Loucy (cell line): ENCODE measurements around the gene LRP1-AS.

ENCODE experiments used
- H2AFZ ChIP-seq: fragments of 200-600 bp; sonication (generic); 2 replicates; pipeline ENCODE4 v1.6.0; 2016; ENCODE audit warnings: antibody characterized with exemption, mild to moderate bottlenecking, low read length, moderate library complexity
- H3F3A ChIP-seq: fragments of 200-600 bp; 2 replicates; pipeline ENCODE4 v1.6.0; 2016; ENCODE audit warnings: antibody characterized with exemption, low read depth, mild to moderate bottlenecking
- H3K27me3 ChIP-seq: fragments of 200-600 bp; sonication (generic); 2 replicates; pipeline ENCODE4 v1.6.1; 2014; ENCODE audit warnings: low read length, mild to moderate bottlenecking; ENCODE audit not compliant: insufficient read depth, poor library complexity, severe bottlenecking
- H3K36me3 ChIP-seq: fragments of 200-600 bp; sonication (generic); 2 replicates; pipeline ENCODE4 v1.6.1; 2016; ENCODE audit warnings: low read length; ENCODE audit not compliant: insufficient read depth
- H3K4me1 ChIP-seq: fragments of 200-600 bp; sonication (generic); 2 replicates; pipeline ENCODE4 v1.5.1; 2014; ENCODE audit warnings: low read length, mild to moderate bottlenecking; ENCODE audit not compliant: insufficient read depth, poor library complexity, severe bottlenecking
- H3K4me2 ChIP-seq: fragments of 200-600 bp; sonication (generic); 2 replicates; pipeline ENCODE4 v1.6.0; 2014; ENCODE audit warnings: antibody characterized with exemption, low read length, low read depth, mild to moderate bottlenecking; ENCODE audit not compliant: poor library complexity, severe bottlenecking
- H3K4me3 ChIP-seq: fragments of 200-600 bp; sonication (generic); 2 replicates; pipeline ENCODE4 v1.5.1; 2014; ENCODE audit warnings: low read length, mild to moderate bottlenecking, mixed read lengths; ENCODE audit not compliant: poor library complexity, severe bottlenecking
- H3K79me2 ChIP-seq: fragments of 200-600 bp; sonication (generic); 2 replicates; pipeline ENCODE4 v1.6.1; 2014; ENCODE audit warnings: low read length; ENCODE audit not compliant: insufficient read depth
- H3K9ac ChIP-seq: fragments of 200-600 bp; sonication (generic); 2 replicates; pipeline ENCODE4 v1.6.0; 2014; ENCODE audit warnings: mild to moderate bottlenecking, low read depth, low read length, moderate library complexity; ENCODE audit not compliant: poor library complexity, severe bottlenecking
- H3K9me2 ChIP-seq: fragments of 200-600 bp; sonication (generic); replicated peaks from 2 replicates; pipeline ENCODE4 v1.6.1; 2016; ENCODE audit warnings: low read depth, low read length, mixed read lengths
- H3K9me3 ChIP-seq: fragments of 200-600 bp; sonication (generic); 2 replicates; pipeline ENCODE4 v1.6.1; 2014; ENCODE audit warnings: mild to moderate bottlenecking, antibody characterized with exemption, low read length, low read depth; ENCODE audit not compliant: insufficient read depth
- H4K20me1 ChIP-seq: fragments of 200-600 bp; sonication (generic); 2 replicates; pipeline ENCODE4 v1.6.0; 2014; ENCODE audit warnings: antibody characterized with exemption, low read length, mild to moderate bottlenecking; ENCODE audit not compliant: insufficient read depth, poor library complexity, severe bottlenecking
- CTCF ChIP-seq: fragments of 200-600 bp; sonication (generic); conservative IDR thresholded peaks from 2 replicates; pipeline ENCODE4 v1.5.1; 2014; ENCODE audit warnings: mild to moderate bottlenecking, antibody characterized with exemption, low read length
- EZH2phosphoT487 ChIP-seq: fragments of 200-600 bp; IDR thresholded peaks from 2 replicates; pipeline ENCODE4 v1.6.1; 2018; ENCODE audit warnings: antibody characterized with exemption, mild to moderate bottlenecking, moderate library complexity, borderline replicate concordance

The LRP1-AS gene

GRCh38 chr12:57134949-57135348 is 12.5 kb downstream of the LRP1-AS start:
- no peaks in the 10 kb centered on the region for H4K20me1 ChIP-seq
- no peaks in the 10 kb centered on the region for H3F3A ChIP-seq
- TF ChIP-seq CTCF: no peak
- no peak for TF ChIP-seq EZH2phosphoT487
- H3K9ac ChIP-seq: no peak overlapping the region
- peaks cover 2% of the 10 kb centered on the region for H3K4me1 ChIP-seq
- no peak overlapping the region for H2AFZ ChIP-seq
- no peaks in the 10 kb centered on the region for H3K27me3 ChIP-seq
- H3K36me3 ChIP-seq: no peaks in the 10 kb centered on the region
- no peaks in the 10 kb centered on the region for H3K9me3 ChIP-seq
- H3K4me2 ChIP-seq: no peak overlapping the region
- no peaks in the 10 kb centered on the region for H3K79me2 ChIP-seq
- no peaks in the 10 kb centered on the region for H3K9me2 ChIP-seq
- H3K4me3 ChIP-seq: no peak overlapping the region

GRCh38 chr12:57133916-57134315 is 13.5 kb downstream of the LRP1-AS start:
- TF ChIP-seq EZH2phosphoT487 (no peak), CTCF (no peak)
- H3K4me1 ChIP-seq: peaks cover 8% of the 10 kb centered on the region

GRCh38 chr12:57133013-57133569 is 14.3 kb downstream of the LRP1-AS start:
- no peaks in the 10 kb centered on the region for H3K36me3 ChIP-seq
- no peaks in the 10 kb centered on the region for H3K9me2 ChIP-seq
- no peaks in the 10 kb centered on the region for H3K79me2 ChIP-seq
- TF ChIP-seq EZH2phosphoT487 (no peak), CTCF (no peak)
- no peak overlapping the region for H3K4me3 ChIP-seq
- H3K9me3 ChIP-seq: no peaks in the 10 kb centered on the region
- no peaks in the 10 kb centered on the region for H3F3A ChIP-seq
- H4K20me1 ChIP-seq: no peaks in the 10 kb centered on the region
- peaks cover 12% of the 10 kb centered on the region for H3K4me1 ChIP-seq
- peak overlapping the region; percentile 20 for H3K4me2 ChIP-seq
- H3K9ac ChIP-seq: no peak overlapping the region
- no peaks in the 10 kb centered on the region for H3K27me3 ChIP-seq
- no peak overlapping the region for H2AFZ ChIP-seq

More at GRCh38 chr12:57133916-57134315, 13.5 kb downstream of the LRP1-AS start:
- no peaks in the 10 kb centered on the region for H3K9me3 ChIP-seq
- H3K9ac ChIP-seq: no peak overlapping the region
- no peak overlapping the region for H3K4me3 ChIP-seq
- H3K9me2 ChIP-seq: no peaks in the 10 kb centered on the region
- H3K4me2 ChIP-seq: no peak overlapping the region
- H2AFZ ChIP-seq: no peak overlapping the region
- H3K79me2 ChIP-seq: no peaks in the 10 kb centered on the region
- no peaks in the 10 kb centered on the region for H3F3A ChIP-seq
- no peaks in the 10 kb centered on the region for H3K27me3 ChIP-seq
- no peaks in the 10 kb centered on the region for H3K36me3 ChIP-seq
- H4K20me1 ChIP-seq: no peaks in the 10 kb centered on the region
